ENCODE measurements around the gene ARHGEF19. TPM values are rescaled to one million over a fixed set of nuclear protein-coding genes. Genes with fewer than 3 reads are reported as not detected.
"Not testable (repeated sequence)": the region's sequence is repeated elsewhere in the genome, so short reads cannot be mapped to it uniquely, and the experiment has no call there.

ARHGEF19 gene
- total and polyA plus RNA-seq, 9 of the 15 experiments (the other 6 are each of a cell fraction or from before 2014, with no cell fraction given): 0.73 to 21.0 (median 5.2) TPM

GRCh38 chr1:16257968-16258367 is 45.5 kb upstream of the ARHGEF19 start:
- H3K9me3 ChIP-seq (replicated peaks; ENCODE audit: control insufficient read depth, insufficient read depth, low read depth, low read length): no peaks in the 10 kb centered on the region
- no peak for DNase-seq (ENCODE audit: extremely low read depth in 1 of 4, low spot score in 3 of 4)
- no peak for FAIRE-seq
- H2AFZ ChIP-seq (ENCODE audit: low read depth, low read length): no peak overlapping the region
- peak; percentile 58 for ATAC-seq
- no peaks in the 10 kb centered on the region for H3K27me3 ChIP-seq (ENCODE audit: control insufficient read depth in 2 of 2, insufficient read depth in 2 of 2, low read length in 2 of 2)
- peaks cover 35% of the 10 kb centered on the region for H3K36me3 ChIP-seq (ENCODE audit: control insufficient read depth, insufficient read depth, low read length)
- in situ Hi-C loops (cut with MboI) (no loop called here), intact Hi-C loops (cut with micrococcal nuclease) (no loop called here)
- 59% methylated on average over 3 of the region's 3 CpGs for WGBS (ENCODE audit: insufficient coverage, low coverage, missing lambda C conversion rate)
- BruUV-seq (replicated peaks): no TSS peak
- H3K9me1 ChIP-seq (ENCODE audit: control insufficient read depth, insufficient read depth, low read length): peaks cover 3% of the 10 kb centered on the region
- H4K20me1 ChIP-seq (replicated peaks; ENCODE audit: control insufficient read depth, insufficient read depth, low read length): no peaks in the 10 kb centered on the region; the same call in 1 of the 2 replicates
- H3K9ac ChIP-seq (ENCODE audit: insufficient read depth in 1 of 2, low read depth in 2 of 2, low read length in 2 of 2): no peak overlapping the region
- POLR2A ChIA-PET: interaction anchor here (0.8 to 1.7 kb wide), 2 partner anchors 9 to 10 kb away, joined by 3 to 5 read pairs; no protein-coding TSS in a partner anchor
- 0 out of 2 replicates have a peak, but pooled peaks have one; percentile 6 for TF ChIP-seq DPF2 (IDR thresholded peaks at IDR 0.05)
- TF ChIP-seq RBFOX2 (IDR thresholded peaks at IDR 0.05; ENCODE audit: low read depth, low read length): no peak
- CTCF ChIA-PET (ENCODE audit: low intra/inter-chr PET ratio): no interaction called here
- H3K79me2 ChIP-seq (ENCODE audit: control insufficient read depth, insufficient read depth, low read length): no peaks in the 10 kb centered on the region
- H3K27ac ChIP-seq (ENCODE audit: extremely low read depth, low read depth, low read length): no peak overlapping the region
- no peak overlapping the region for H3K4me3 ChIP-seq
- H3K4me1 ChIP-seq (replicated peaks in 1 of 2; ENCODE audit: control insufficient read depth in 2 of 2, insufficient read depth in 2 of 2, low read length in 2 of 2): peaks cover 0 to 6% of the 10 kb centered on the region in 2 experiments; a peak in 3 of 5 replicates
- H3K4me2 ChIP-seq (ENCODE audit: insufficient read depth, low read length): no peak overlapping the region

GRCh38 chr1:16257556-16257955 is 45.1 kb upstream of the ARHGEF19 start:
- peak; percentile 59 for ATAC-seq
- WGBS (ENCODE audit: insufficient coverage, low coverage, missing lambda C conversion rate): 60% methylated on average over 3 of the region's 3 CpGs
- FAIRE-seq; H3K79me2 ChIP-seq (ENCODE audit: control insufficient read depth, insufficient read depth, low read length); H3K9me3 ChIP-seq (replicated peaks; ENCODE audit: control insufficient read depth, insufficient read depth, low read depth, low read length); H4K20me1 ChIP-seq (replicated peaks; ENCODE audit: control insufficient read depth, insufficient read depth, low read length); BruUV-seq (replicated peaks); H3K9me1 ChIP-seq (ENCODE audit: control insufficient read depth, insufficient read depth, low read length); DNase-seq (ENCODE audit: extremely low read depth in 1 of 4, low spot score in 3 of 4); intact Hi-C loops (cut with micrococcal nuclease); in situ Hi-C loops (cut with MboI); H3K4me2 ChIP-seq (ENCODE audit: insufficient read depth, low read length); H3K4me1 ChIP-seq (replicated peaks in 1 of 2; ENCODE audit: control insufficient read depth in 2 of 2, insufficient read depth in 2 of 2, low read length in 2 of 2); H3K27me3 ChIP-seq (ENCODE audit: control insufficient read depth in 2 of 2, insufficient read depth in 2 of 2, low read length in 2 of 2); H3K9ac ChIP-seq (ENCODE audit: insufficient read depth in 1 of 2, low read depth in 2 of 2, low read length in 2 of 2); H2AFZ ChIP-seq (ENCODE audit: low read depth, low read length); CTCF ChIA-PET (ENCODE audit: low intra/inter-chr PET ratio); H3K4me3 ChIP-seq; H3K27ac ChIP-seq (ENCODE audit: extremely low read depth, low read depth, low read length); TF ChIP-seq NR2C1 (IDR thresholded peaks at IDR 0.05); ATF3 (CRISPR knock-in tag; conservative IDR thresholded peaks at IDR 0.05): not testable (repeated sequence)
- peaks cover 39% of the 10 kb centered on the region for H3K36me3 ChIP-seq (ENCODE audit: control insufficient read depth, insufficient read depth, low read length)
- POLR2A ChIA-PET: interaction anchor here (0.8 to 1.7 kb wide), 2 partner anchors 9 to 10 kb away, joined by 3 to 5 read pairs; no protein-coding TSS in a partner anchor
- TF ChIP-seq NR2C1 (tag; IDR thresholded peaks at IDR 0.05) (0 out of 2 replicates have a peak, but pooled peaks have one; percentile 38), ARID1B (IDR thresholded peaks at IDR 0.05) (peak; percentile 56), ATF7 (IDR thresholded peaks at IDR 0.05) (peak; percentile 78), CEBPG (CRISPR knock-in tag; IDR thresholded peaks at IDR 0.05) (peak; percentile 85), CEBPG (tag; conservative IDR thresholded peaks at IDR 0.05 in 1 of 2, IDR thresholded peaks at IDR 0.05 in 1 of 2) (peak; percentile 87), IRF9 (tag; IDR thresholded peaks at IDR 0.05) (peak; percentile 61; the same call in 1 of the 2 replicates), CEBPB (tag; IDR thresholded peaks at IDR 0.05) (peak; percentile 84), TAL1 (IDR thresholded peaks at IDR 0.05) (peak; percentile 26; the same call in 1 of the 2 replicates), SMARCA4 (IDR thresholded peaks at IDR 0.05) (peak; percentile 55; the same call in 1 of the 2 replicates), ATF3 (IDR thresholded peaks at IDR 0.05) (peak; percentile 96), DPF2 (IDR thresholded peaks at IDR 0.05) (peak; percentile 56; the same call in 1 of the 2 replicates), HDAC2 (IDR thresholded peaks at IDR 0.05) (0 out of 2 replicates have a peak, but pooled peaks have one; percentile 51), DMBX1 (CRISPR knock-in tag; IDR thresholded peaks at IDR 0.05; ENCODE audit: borderline replicate concordance) (peak; percentile 48; the same call in 1 of the 2 replicates), CXXC5 (CRISPR knock-in tag; IDR thresholded peaks at IDR 0.05) (peak; percentile 31; the same call in 1 of the 2 replicates)

Data from K562 (cell line).